Fibroblast of the aortic adventitia (primary cell): ENCODE data around the gene NPSR1. TPM values are rescaled to one million over a fixed set of nuclear protein-coding genes. Genes with fewer than 3 reads are reported as not detected.
"Not testable (repeated sequence)": the region's sequence is repeated elsewhere in the genome, so short reads cannot be mapped to it uniquely, and the experiment has no call there.

ENCODE experiments used
- DNase-seq: peaks from one replicate; pipeline ENCODE4 v3.0.0-alpha.2; 2010; ENCODE audit warnings: low read depth
- H3K4me3 ChIP-seq: 2 replicates; pipeline ENCODE4 v1.5.1; 2011; ENCODE audit warnings: low read depth, mild to moderate bottlenecking, control low read depth, low read length, moderate library complexity
- total RNA-seq: library from RNA; depleted of rRNA; stranded (reverse); fragments of >200 nt; gene quantifications from 2 replicates; pipeline ENCODE4 v1.2.3, GENCODE V29; 2012; ENCODE audit warnings: low replicate concordance
- TF ChIP-seq, protein P1 (sequence below): IDR thresholded peaks from 2 replicates; pipeline ENCODE4 v1.5.1; 2011; ENCODE audit warnings: mild to moderate bottlenecking, low read length, control low read depth, inconsistent platforms; ENCODE audit not compliant: insufficient read depth

Gene NPSR1
- not detected in 2 replicates for total RNA-seq

DNA sequence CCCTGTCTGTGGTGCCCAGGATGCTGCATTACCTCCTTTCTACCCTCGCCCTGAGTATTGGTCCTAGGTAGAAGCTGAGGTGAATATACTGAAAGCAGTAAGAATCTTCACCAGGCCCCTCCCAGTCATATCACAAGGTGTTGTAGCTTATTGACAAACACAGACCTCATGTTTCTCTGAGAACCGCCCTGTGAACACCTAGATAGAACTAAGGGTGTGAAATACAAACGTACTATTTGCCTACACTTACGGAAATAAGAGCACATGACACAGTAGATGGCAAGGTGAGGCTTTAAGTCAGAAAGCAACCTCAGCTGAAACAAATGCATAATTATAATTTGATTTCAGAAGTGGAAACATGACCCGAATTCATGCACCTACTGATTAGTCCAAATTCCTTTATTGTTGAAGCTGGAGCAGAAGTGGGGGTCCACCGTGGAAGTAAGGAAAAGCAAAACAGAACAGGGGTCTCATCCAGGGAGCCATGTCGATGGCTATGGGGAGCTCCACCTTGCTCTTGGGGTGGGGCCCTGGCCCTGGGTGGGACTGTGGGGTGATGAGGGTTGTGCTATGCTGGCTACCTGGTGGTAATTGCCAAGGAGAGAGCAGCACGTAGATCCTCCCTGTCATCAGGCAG is at the start of gene NPSR1:
Gene NPSR1 (plus strand): TSS at position 587 of the 637 bp plus-strand sequence. CDS start 195 bp downstream, outside the sequence.
- DNase-seq: no peak
- H3K4me3 ChIP-seq: no peak within 1 kb of the TSS
- TF ChIP-seq, protein P1, sequence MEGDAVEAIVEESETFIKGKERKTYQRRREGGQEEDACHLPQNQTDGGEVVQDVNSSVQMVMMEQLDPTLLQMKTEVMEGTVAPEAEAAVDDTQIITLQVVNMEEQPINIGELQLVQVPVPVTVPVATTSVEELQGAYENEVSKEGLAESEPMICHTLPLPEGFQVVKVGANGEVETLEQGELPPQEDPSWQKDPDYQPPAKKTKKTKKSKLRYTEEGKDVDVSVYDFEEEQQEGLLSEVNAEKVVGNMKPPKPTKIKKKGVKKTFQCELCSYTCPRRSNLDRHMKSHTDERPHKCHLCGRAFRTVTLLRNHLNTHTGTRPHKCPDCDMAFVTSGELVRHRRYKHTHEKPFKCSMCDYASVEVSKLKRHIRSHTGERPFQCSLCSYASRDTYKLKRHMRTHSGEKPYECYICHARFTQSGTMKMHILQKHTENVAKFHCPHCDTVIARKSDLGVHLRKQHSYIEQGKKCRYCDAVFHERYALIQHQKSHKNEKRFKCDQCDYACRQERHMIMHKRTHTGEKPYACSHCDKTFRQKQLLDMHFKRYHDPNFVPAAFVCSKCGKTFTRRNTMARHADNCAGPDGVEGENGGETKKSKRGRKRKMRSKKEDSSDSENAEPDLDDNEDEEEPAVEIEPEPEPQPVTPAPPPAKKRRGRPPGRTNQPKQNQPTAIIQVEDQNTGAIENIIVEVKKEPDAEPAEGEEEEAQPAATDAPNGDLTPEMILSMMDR: no peak

DNA sequence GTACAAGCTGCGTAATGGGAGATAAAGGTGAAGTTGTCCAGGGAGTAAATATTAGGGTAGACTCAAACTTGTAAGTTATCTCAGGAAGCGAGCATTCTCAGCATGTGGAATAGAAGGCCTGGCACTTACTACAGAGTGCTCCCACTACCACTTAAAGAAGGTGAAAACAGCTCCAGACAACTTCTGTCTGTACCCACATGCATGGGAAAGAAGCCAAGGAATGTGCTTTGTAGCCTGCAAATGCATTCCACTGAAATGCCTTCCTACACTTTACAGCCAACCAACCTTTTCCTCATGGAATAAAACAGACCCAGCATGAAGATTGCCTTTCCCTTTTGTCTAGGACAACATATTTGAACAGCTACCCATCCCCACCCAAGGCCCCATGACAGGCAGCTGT is 45.4 kb upstream of the NPSR1 start:
- TF ChIP-seq, protein P1: no peak
- no peak overlapping the region for H3K4me3 ChIP-seq
- no peak for DNase-seq

GRCh38 chr7:34620425-34620824 is 37.6 kb upstream of the NPSR1 start:
- H3K4me3 ChIP-seq: no peak overlapping the region
- TF ChIP-seq, protein P1: no peak
- no peak for DNase-seq

GRCh38 chr7:34622182-34622581 is 35.8 kb upstream of the NPSR1 start:
- TF ChIP-seq, protein P1: no peak
- no peak for DNase-seq
- H3K4me3 ChIP-seq: no peak overlapping the region

GRCh38 chr7:34622771-34623250 is 35.2 kb upstream of the NPSR1 start:
- TF ChIP-seq, protein P1: no peak
- no peak for DNase-seq
- no peak overlapping the region for H3K4me3 ChIP-seq

DNA sequence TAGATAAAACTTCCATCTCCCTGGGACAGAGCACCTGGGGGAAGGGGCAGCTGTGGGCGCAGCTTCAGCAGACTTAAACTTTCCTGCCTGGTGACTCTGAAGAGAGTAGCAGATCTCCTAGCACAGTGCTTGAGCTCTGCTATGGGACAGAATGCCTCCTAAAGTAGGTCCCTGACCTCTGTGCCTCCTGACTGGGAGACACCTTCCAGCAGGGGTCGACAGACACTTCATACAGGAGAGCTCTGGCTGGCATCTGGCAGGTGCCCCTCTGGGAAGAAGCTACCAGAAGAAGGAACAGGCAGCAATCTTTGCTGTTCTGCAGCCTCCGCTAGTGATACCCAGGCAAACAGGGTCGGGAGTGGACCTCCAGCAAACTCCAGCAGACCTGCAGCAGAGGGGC is 29.4 kb upstream of the NPSR1 start:
- not testable (repeated sequence) for H3K4me3 ChIP-seq, DNase-seq

- no peak overlapping the region for H3K4me3 ChIP-seq
- no peak for DNase-seq
- TF ChIP-seq, protein P1: no peak
These were observed 5.2 kb upstream of the NPSR1 start for GRCh38 chr7:34652809-34653208.
